Left kidney (tissue), 2 donors: ENCODE results near the gene LIG4. TPM values are rescaled to one million over a fixed set of nuclear protein-coding genes. Genes with fewer than 3 reads are reported as not detected.

Source experiments
- DNase-seq: peaks from one replicate; pipeline ENCODE4 v3.0.0-alpha.2; 2013
- polyA plus RNA-seq: library from polyadenylated mRNA; unstranded; fragments of 120-200 nt; gene quantifications from one replicate; pipeline ENCODE4 v1.2.1, GENCODE V29; 2013; ENCODE audit not compliant: insufficient read length

Gene LIG4
- polyA plus RNA-seq, 1 donor: 21.0 TPM

GRCh38 chr13:108195146-108195545 is 20.2 kb downstream of the LIG4 start:
- DNase-seq: no peak

DNA sequence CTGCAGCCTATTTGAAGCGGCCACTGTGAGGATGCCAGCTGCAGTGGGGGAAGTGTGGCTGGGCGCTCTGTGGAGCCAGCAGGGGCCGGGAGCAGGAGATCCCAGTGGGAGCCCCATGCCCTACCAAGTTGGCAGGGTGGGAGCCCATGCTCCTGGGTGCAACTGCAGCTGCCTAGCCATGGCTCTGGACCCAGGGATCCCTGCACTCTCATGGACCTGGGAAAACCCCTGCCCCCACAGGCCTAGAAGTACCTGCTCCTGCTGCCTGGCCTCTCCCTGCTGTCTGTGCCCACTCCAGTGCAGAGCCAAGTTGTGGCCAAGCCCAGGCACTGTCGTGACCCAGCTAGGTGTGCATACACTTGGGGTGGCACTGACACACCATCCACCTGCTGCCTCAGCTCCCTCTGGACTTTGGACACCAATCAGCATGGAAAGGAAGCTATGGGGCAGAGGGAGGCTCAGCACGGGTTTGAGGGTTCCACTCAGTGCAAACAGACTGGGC is 20.9 kb downstream of the LIG4 start:
- DNase-seq: no peak

DNA sequence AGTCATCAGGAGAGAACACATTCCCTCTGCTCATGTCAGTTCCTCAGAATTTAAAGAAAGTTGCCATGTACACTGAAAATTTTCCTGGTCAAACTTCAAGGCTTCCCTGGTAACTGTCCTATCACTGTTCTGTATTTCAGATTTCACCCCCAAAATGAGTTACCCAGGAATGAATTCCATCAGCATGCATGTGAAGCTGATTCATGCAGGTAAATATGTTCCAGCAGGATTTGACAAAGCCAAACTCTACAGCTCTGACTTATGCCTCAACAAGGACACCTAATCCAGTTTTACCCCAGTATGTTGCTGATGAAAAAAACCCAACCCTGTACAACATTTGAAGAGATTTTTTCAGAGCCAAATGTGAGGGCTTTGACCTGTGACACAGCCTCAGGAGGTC is 21.5 kb downstream of the LIG4 start:
- DNase-seq: no peak

- DNase-seq: no peak
Observed at GRCh38 chr13:108190897-108191296, 24.4 kb downstream of the LIG4 start.

- DNase-seq: no peak
Observed at GRCh38 chr13:108188260-108188659, 27.1 kb downstream of the LIG4 start.

DNA sequence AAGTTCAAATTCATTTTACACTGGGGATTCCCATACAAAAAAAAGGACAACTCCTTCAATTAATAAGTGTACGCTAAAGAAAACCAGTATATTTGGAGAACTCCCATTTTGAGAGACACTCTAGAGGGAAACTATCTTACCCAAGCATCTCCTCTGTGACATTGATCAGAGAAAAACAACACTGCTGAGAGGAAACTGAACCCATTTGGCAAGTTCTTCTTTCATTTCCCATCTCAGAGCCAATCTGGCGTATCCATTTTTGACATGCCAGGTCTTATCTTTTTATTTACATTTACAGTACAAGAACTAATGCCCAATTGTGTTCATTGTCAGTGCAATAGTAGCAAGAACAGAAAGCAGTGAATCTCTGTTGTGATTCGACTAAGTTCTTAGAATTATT is 30.1 kb downstream of the LIG4 start:
- no peak for DNase-seq

- no peak for DNase-seq
Observed at GRCh38 chr13:108182652-108183051, 32.7 kb downstream of the LIG4 start.

DNA sequence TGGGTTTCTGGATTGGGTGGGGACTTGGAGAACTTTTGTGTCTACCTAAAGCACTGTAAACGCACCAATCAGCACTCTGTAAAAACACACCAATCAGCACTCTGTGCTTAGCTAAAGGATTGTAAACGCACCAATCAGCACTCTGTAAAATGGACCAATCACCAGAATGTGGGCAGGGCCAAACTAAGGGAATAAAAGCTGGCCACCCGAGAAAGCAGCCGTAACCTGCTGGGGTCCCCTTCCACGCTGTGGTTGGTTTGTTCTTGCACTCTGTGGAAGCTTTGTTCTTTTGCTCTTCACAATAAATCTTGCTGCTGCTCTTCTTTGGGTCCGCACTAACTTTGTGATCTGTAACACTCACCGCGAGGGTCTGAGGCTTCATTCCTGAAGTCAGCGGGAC is 37.3 kb downstream of the LIG4 start:
- DNase-seq: no peak

- no peak for DNase-seq
Observed at GRCh38 chr13:108176685-108177274, 38.6 kb downstream of the LIG4 start.

GRCh38 chr13:108168929-108169328 is 46.4 kb downstream of the LIG4 start:
- no peak for DNase-seq

DNA sequence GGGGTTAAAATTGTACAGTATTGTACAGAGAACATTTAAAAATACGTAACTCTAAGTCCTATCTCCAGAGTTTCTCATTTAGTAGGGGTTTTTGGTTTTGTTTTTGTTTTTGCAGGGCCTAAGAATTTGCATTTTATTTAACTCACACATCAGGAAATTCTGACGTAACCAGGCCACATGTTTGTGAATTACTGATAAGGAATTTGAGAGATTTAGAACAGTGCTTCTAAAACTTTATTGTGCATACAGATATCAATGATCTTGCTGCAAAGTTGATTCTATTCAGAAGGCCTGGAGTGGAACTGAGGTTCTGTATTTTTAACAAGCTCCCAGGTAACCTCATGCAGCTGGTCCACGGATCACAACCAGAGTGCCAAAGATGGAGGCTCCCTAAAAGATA is 49.3 kb downstream of the LIG4 start:
- no peak for DNase-seq

- DNase-seq: no peak
Observed at GRCh38 chr13:108158746-108159145, 56.6 kb downstream of the LIG4 start.

Other genes with a start within 250 kb of the LIG4 start
- 15.7 TPM for gene ABHD13, start 2.9 kb upstream of the LIG4 start, polyA plus RNA-seq
- gene TNFSF13B, start 54.2 kb upstream of the LIG4 start, polyA plus RNA-seq: 2.9 TPM